Measurements from ENCODE around the gene CREG2. TPM values are rescaled to one million over a fixed set of nuclear protein-coding genes. Genes with fewer than 3 reads are reported as not detected.

CREG2 gene
- total RNA-seq, 1 experiment from 2014 or later = 0.21 TPM

GRCh38 chr2:101299604-101300003, 87.7 kb downstream of the CREG2 start:
- no TSS peak for BruUV-seq (replicated peaks)
- peaks cover 5% of the 10 kb centered on the region; the same call in 1 of the 2 replicates for H3K36me3 ChIP-seq (ENCODE audit: control insufficient read depth, insufficient read depth, low read length)
- H3K4me3 ChIP-seq (ENCODE audit: low read depth in 2 of 2, low read length in 2 of 2) = no peak overlapping the region
- in situ Hi-C loops (cut with HindIII; ENCODE audit: low pct_unique_long_range_greater_than_20kb, low sequenced_read_pairs) (no loop called here), intact Hi-C loops (cut with micrococcal nuclease; ENCODE audit: unreplicated experiment) (no loop called here)
- DNase-seq (ENCODE audit: low read depth, low spot score) (no peak), ATAC-seq (no peak)
- CTCF ChIA-PET = no interaction called here
- H3K27me3 ChIP-seq (ENCODE audit: control insufficient read depth, insufficient read depth, low read length) = no peaks in the 10 kb centered on the region
- H3K9me3 ChIP-seq (ENCODE audit: control insufficient read depth, insufficient read depth, low read depth, low read length) = no peaks in the 10 kb centered on the region
- POLR2A ChIA-PET = no interaction called here
- no peaks in the 10 kb centered on the region for H3K4me1 ChIP-seq (ENCODE audit: control insufficient read depth, insufficient read depth, low read length)
- TF ChIP-seq CTCF (IDR thresholded peaks at IDR 0.05) (no peak), TCF7L2 (IDR thresholded peaks at IDR 0.05; ENCODE audit: low read depth, low read length) (no peak), REST (IDR thresholded peaks at IDR 0.05; ENCODE audit: insufficient read depth in 1 of 2, low read depth in 2 of 2, low read length in 1 of 2) (no peak), SIN3A (IDR thresholded peaks at IDR 0.05; ENCODE audit: borderline replicate concordance, insufficient read depth, low read depth, low read length) (no peak), POLR2AphosphoS5 (IDR thresholded peaks at IDR 0.05; ENCODE audit: low read depth, low read length) (no peak)
- H3K27ac ChIP-seq (ENCODE audit: low read length) = no peak overlapping the region

GRCh38 chr2:101297383-101297782, 89.9 kb downstream of the CREG2 start:
- TF ChIP-seq CTCF (IDR thresholded peaks at IDR 0.05) (no peak), TCF7L2 (IDR thresholded peaks at IDR 0.05; ENCODE audit: low read depth, low read length) (no peak), REST (IDR thresholded peaks at IDR 0.05; ENCODE audit: insufficient read depth in 1 of 2, low read depth in 2 of 2, low read length in 1 of 2) (no peak), POLR2AphosphoS5 (IDR thresholded peaks at IDR 0.05; ENCODE audit: low read depth, low read length) (no peak), SIN3A (IDR thresholded peaks at IDR 0.05; ENCODE audit: borderline replicate concordance, insufficient read depth, low read depth, low read length) (no peak)
- Histone ChIP-seq H3K36me3 (ENCODE audit: control insufficient read depth, insufficient read depth, low read length) (peaks cover 14% of the 10 kb centered on the region), H3K9me3 (ENCODE audit: control insufficient read depth, insufficient read depth, low read depth, low read length) (no peaks in the 10 kb centered on the region), H3K27me3 (ENCODE audit: control insufficient read depth, insufficient read depth, low read length) (no peaks in the 10 kb centered on the region), H3K4me3 (ENCODE audit: low read depth in 2 of 2, low read length in 2 of 2) (no peak overlapping the region), H3K4me1 (ENCODE audit: control insufficient read depth, insufficient read depth, low read length) (no peaks in the 10 kb centered on the region), H3K27ac (ENCODE audit: low read length) (no peak overlapping the region)
- intact Hi-C loops (cut with micrococcal nuclease; ENCODE audit: unreplicated experiment) = no loop called here
- CTCF ChIA-PET = no interaction called here
- POLR2A ChIA-PET = no interaction called here
- ATAC-seq (no peak), DNase-seq (ENCODE audit: low read depth, low spot score) (no peak)
- no TSS peak for BruUV-seq (replicated peaks)
- in situ Hi-C loops (cut with HindIII; ENCODE audit: low pct_unique_long_range_greater_than_20kb, low sequenced_read_pairs) = no loop called here
